HG02981 (cell line): Measurements from ENCODE around the gene SACM1L.
"Not testable (repeated sequence)": the region's sequence is repeated elsewhere in the genome, so short reads cannot be mapped to it uniquely, and the experiment has no call there.

Experiments
- ATAC-seq: cut with Tn5 transposase; IDR thresholded peaks from one replicate; pipeline ENCODE4 v1.9.1; 2021; ENCODE audit warnings: mild to moderate bottlenecking, moderate library complexity; ENCODE audit not compliant: unreplicated experiment

The SACM1L gene

DNA sequence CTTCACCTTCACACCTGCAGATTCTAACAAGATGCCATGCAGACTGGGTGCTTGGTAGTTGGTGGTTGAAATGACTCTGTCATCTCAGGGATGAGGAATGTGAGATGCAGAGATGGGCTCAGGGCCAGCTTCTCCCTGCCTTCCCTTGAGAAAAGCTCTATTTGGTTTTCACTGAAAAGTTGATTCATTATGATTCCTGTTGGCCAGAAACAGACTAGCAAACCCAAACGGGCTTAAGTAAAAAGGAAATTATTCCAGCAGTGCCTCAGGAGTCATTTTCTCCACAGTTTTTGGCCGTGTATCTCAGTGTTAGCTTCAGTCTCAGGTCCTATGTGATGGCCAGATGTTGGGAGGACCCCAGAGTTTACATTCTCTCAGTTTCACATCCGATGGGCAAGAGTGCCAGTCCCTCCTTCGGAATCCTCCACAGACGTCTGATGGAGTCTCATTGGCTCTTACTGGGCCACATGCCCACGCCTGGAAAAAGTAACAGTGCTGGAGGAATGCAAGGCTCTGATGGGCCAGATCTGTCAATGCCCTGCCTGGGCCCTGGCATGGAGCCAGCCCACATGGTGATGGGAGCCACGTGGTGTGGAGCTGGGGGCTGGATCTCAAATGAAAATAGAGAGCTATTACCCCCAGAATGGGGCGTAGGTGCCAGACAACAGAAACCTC lies 22.3 kb upstream of the SACM1L start:
- no peak for ATAC-seq

DNA sequence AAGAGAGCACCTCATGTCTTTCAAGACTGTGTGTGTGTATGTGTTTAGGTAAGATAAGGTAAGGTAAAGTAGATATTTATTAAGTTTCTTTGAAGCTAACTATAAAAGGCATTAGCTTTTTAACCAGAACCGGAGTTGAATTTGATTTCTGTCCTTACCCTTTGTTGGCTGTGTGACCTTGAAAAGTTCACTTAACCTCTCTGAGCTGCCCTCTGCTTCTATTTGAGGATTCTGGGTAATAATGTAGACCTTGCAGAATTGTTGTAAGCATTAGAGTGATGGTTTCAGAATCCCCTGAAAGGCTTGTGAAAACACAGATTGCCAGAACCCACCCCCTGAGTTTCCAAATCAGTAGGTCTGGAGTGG lies 21.6 kb upstream of the SACM1L start:
- ATAC-seq = no peak

DNA sequence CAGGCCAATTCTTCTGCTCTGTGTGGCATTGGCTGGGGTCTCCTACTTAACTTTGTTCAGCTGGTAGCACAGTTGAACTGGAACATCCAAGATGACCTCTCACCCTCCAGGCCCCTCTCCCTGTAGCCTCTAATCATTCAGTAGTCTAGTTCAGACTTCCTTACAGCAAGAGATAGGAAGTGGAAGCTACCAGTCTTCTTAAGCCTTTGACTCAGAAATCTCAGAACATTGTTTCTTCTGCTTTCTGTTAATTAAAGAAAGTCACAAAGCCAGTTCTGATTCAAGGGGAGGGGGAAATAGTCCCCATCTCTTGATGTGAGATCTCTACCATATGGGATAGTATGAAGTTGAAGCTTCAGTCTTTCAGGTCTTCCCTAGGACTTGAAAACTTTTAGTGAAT lies 18.8 kb upstream of the SACM1L start:
- ATAC-seq = no peak

DNA sequence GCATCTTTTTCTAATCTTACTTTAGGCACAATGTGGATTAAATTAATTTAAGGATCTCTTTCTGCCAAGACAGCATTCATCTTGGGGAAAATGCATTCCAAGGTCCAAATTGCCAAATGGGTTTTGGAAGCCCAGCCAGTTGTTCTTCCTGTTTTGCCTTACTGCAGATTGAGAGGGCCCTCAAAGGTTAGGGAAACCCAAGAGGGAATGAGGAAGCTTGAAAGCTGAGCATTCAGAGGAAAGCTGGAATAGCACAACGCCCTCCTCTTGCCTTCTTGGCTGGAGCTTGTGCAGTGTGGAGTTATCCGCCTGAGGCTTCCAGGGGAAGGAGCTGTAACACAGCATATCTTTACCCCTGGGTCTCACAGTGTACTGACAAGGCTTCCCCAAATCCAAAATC lies 18.2 kb upstream of the SACM1L start:
- ATAC-seq = no peak

DNA sequence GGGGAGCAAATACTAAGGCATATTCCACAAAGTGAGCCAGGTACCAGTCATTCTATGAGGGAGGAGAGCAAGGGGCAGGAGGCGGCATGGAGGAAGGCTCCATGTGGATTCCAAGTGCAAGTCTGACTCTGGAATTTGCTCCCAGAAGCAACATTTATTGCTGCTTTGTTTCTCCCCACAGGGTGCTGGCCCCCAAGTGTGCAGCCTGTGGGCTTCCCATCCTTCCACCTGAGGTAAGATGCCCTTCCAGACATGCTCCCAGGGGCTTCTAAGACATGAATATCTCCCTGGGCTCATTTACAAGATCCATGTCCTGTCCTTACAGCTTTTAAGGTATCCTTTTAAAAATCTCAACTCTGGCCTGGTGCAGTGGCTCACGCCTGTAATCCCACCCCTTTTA lies 15.9 kb upstream of the SACM1L start:
- no peak for ATAC-seq

DNA sequence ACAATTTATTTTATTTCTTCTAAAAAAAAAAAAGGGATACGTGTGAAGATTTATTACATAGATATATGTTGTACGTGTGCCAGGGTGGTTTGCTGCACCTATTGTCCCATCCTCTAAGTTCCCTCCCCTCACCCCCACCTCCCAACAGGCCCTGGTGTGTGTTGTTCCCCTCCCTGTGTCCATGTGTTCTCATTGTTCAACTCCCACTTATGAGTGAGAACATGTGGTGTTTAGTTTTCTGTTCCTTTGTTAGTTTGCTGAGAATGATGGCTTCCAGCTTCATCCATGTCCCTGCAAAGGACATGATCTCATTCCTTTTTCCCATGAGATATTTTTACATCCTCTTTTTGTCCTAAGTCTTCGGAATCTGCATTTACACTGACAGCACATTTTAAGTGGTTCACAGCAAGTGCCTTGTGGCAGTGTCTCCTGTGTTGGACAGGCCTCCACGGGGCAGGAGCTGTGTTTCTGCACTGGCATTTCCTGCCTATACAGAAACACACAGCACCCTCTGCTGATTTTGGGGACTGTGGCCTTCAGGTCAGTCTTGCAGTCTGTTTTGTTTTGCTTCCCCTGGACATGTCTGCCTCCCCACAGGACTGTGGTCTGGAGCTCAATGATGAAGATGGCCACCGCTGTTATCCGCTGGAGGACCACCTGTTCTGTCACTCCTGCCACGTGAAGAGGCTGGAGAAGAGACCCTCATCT lies 12.7 kb upstream of the SACM1L start:
- ATAC-seq = no peak

DNA sequence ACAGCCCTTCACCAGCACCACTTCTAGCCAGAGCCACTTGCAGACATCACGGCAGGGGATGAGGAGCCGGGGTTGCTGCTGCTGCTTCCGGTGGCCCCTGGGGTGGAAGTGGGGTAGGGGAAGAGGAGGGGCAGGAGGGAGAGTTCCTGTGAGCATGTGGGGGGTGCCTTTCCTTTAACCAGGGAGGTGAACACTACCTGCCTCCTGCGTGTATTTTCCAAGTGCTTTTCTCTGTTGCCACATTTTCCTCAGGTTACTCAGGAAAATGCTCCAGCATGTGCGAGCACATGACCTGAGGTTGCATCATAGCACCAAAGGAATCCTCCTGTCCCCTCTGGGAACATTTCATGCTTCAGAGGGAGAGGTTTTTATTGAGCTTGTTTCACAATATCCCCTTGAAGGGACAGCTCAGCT lies 12.2 kb upstream of the SACM1L start:
- ATAC-seq = no peak

DNA sequence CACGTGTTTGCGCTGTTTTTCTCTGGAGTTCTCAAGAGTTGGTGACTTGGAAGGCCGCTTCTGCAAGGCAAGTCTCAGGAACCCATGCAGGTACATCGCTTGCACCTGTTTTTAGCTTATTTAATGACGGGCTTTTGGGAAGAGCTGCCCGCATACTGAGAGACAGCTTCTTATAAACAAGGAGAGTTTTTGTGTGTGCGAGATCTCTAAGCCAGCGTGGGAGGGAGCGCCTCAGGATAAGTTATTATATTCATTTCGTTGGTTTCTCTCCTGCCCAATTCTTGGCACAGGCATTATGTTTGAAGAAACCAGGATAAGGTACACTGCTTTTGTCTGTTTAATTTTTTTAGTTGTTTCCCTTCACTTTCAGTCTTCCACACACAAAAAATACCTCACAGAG lies 11.4 kb upstream of the SACM1L start:
- no peak for ATAC-seq

DNA sequence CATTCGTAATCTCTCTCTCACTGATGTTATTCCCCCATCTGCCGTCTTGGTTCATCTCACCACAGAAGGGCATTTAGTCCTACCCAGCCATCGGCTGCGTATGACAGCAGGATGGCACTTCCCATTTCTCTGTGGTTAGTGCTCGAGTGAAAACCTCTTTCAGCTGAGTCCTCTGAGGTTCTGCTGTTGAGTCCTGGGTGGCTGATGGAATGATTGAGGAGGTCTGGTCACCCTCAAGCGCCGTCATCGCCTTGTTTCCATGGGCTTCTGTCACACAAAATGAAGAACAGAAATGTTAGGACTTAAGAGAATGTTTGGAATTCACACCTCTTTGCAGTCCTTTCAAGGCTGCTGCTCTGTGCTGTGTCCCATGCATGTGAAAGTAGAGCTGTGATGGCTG lies 9.4 kb upstream of the SACM1L start:
- no peak for ATAC-seq

DNA sequence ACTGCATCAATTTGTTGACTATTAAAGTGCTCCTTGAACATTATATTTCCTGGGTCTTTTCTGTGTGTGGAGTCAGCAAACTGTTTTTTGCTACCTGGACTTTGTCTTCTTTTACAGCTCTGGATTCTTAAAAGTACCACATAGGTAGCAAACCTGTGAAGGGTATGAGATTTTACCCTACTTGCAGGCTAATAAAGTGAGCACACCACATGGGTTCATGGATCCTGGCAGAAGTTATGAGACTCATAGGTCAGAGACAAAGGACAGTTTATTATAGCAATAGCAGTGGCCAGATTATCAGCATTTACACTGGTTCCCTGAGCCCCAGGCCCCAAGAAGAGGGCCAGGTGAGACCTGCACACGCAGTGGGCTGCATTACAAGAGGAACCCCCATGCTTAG lies 8.0 kb upstream of the SACM1L start:
- no peak for ATAC-seq

DNA sequence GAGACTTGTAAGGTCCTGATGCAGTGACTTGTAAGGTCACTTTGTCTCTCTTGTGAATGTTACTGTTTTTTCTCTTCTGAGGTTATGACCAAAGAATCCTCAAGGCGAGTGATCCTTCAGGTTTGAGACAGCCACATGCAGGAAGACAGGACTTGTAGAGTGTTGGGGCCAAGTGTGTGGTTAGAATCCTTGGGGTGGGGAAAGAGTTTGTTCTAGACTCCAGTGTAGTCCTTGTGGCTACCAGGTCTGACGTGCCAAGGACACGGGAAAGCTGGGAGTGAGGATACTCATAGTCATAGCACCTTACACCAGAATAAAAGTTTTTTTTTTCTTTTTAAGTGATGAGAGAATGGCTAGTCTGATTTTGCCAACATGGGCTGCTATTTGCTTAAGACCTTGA lies 7.3 kb upstream of the SACM1L start:
- ATAC-seq = no peak

DNA sequence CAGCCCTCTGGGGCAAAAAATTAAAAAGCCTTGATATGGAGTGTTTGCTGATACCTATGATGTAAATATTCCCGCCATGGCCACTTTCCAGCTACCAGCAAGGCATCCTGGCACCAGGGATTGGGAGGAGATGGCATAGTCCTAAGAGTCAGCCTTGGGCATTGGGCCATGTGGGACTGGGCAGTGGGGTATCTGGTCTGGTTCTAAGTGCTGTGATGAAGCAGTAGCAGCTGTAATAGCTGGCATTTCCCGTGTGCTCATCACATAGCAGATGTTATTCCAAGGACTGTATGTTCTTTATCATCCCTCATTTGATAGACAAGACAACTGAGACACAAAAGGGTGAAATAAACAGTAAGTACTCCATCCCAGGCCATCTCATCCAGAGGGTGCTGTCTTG lies 6.9 kb upstream of the SACM1L start:
- no peak for ATAC-seq

DNA sequence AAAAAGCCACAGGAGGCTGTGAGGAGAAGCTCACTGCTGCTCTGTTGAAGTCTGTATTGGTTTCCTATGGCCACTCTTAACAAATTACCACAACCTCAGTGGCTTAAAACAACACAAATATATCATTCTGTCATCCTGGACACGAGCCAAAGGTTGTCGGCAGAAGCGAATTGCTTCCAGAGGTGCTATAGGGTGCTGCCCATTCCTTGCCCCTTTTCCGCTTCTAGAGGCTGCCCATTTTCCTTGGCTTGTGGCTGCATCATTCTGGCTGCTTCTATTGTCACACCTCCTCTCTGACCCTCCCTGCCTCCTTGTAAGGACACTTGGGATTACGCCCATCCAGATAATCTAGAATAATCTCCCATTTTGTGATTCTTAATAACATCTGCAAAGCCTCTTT lies 6.4 kb upstream of the SACM1L start:
- ATAC-seq = no peak

DNA sequence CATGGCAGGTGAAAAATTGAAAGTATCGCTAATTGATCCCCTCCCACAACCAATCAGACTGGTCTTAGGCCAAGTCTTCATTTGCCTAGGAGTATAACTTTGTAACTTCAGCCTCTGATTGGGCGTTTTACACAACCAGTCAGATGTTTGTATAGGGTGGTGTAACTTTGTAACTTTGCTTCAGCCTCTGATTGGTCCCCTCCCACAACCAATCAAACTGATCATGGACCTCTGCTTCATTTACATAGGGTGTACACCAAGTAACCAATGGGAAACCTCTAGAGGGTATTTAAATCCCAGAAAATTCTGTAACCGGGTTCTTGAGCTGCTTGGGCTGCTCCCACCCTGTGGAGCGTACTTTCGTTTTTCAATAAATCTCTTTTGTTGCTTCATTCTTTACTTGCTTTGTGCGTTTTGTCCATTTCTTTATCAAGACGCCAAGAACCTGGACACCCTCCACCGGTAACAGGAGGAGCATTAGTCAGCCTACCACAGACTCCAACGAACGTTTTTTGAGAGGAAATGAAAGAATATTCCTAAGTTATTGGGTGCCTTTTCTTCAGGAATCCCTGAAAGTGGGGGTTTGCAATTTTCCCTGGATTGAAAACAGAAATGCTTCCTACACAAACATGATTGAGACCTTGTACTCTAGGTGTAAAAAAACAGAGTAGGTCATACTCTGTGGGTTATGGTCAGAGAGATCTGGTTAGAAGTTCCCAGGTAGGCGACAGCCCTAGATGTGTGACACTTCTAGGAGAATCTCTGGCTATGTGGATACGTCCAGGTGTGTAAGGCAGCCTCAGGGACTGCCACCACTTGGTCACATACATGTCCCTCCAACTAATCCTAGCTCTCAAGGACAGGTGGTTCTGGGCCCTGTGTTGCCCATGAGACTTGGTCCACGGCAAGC lies 5.5 kb upstream of the SACM1L start:
- no peak for ATAC-seq

DNA sequence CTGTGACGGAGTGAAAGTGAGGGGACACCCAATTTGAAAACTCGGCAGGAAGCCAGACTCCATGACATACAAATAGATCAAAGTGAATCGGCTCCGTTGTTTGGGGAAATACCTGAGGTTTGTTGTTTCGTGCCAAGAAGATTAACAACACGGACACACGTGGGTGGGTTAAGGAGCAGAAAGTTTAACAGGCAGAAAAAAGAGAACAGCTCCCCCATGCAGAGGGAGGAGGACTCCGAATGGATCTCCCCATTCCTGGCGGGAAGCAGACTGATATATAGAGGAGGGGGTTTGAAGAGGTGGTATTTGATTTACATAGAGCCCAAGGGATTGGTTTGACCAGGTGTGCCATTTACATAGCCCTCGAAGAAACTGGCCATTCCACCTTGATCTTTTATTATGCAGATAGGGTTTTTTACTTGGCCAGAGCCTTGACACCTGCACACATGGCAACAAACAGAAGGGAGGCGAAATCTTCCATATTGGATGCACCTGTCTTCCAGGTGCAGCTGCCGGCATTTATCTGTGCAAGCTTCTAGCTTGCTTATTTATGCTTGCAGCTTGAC lies 4.8 kb upstream of the SACM1L start:
- no peak for ATAC-seq

DNA sequence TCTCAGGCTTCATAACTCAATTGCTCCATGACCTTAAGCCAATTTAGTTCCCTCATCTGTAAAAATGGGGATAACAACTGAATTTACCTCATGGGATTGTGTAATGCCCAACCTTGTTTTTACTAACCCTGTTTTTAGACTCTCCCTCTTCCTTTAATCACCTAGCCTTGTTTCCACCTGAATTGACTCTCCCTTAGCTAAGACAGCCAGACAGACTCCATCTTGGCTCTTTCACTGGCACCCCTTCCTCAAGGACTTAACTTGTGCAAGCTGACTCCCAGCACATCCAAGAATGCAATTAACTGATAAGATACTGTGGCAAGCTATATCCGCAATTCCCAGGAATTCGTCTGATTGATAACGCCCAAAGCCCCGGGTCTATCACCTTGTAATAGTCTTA lies 3.5 kb upstream of the SACM1L start:
- ATAC-seq = not testable (repeated sequence)

DNA sequence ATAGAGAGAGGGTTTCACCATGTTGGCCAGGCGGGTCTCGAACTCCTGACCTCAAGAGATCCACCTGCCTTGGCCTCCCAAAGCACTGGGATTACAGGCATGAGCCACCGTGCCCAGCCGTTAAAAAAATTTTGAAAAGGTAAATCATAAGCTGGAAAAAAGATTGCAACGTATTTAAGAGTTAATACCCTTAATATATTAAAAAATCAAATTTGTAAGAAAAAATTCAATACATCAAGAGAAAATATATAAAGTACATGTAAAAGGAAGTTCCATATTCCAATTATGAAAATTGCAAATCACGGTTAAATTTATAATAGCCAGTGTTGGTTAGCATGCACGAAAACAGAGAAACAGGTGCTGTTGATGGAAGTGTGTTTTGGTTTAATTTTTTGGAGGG lies 2.3 kb upstream of the SACM1L start:
- ATAC-seq = no peak

DNA sequence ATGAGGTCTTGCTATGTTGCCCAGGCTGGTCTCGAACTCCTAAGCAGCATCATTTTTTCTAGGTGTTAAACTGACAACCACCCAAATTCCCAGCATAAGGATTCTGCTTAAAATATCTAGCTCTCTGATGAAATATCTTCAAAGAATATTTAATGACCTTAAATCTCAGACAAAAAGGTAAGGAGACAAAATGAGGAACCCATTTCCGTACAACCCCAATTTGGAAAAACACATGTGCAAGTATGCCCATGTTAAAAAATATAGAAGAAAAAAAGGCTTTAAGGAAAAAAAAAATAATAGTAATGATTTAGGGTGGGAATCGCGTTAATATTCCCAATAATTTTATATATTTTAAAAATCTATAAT lies 1.4 kb upstream of the SACM1L start:
- ATAC-seq = no peak

DNA sequence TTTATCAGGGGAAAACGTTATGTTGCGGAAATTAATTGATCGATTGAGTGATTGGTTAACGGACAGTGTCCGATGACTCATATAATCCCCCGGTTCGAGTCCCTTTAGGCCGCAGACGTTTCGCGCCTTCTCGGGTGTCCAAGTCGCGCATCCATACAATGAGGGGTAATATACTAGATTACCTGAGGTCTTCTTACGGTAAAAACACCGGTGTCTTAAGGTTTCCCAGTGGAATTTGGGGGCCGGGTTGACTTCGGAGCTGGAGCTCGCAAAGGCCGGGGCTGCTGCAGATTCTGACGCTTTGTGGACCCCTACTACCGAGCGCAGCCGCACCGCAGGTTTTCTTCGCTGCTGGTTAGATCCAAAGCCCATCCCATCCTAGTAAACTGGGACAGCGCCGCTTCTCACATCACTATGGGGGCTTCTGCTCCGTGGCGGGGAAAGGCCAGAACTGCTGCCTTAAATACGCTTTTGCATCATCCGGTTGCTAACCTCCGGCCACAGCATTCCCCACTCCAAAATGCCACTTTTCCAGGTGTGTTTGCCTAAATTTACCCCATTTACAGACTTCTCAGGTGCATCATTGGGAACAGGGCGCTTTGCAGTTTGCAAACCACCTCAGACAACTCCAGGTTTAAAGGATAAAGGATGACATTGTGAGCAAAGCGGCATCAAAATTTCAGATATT lies 858 bp upstream of the SACM1L start:
- ATAC-seq = no peak

DNA sequence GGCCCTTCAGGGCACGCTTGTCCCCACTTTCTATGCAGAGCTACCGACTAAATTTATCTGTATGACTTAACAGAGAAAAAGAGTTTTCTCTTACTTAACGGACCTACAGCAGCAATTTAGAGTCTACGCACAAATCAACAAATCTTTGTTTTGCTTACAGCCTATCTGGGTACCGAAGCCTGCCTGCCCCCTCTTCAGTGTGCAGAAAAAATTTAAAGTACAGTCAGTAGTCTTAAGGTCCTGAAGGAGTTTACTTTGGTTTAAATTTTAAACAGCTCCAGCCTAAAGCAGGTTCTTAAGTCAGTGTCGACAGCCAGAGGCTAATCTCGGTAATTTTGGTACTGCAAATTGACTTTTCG lies 570 bp downstream of the SACM1L start:
- ATAC-seq = no peak

DNA sequence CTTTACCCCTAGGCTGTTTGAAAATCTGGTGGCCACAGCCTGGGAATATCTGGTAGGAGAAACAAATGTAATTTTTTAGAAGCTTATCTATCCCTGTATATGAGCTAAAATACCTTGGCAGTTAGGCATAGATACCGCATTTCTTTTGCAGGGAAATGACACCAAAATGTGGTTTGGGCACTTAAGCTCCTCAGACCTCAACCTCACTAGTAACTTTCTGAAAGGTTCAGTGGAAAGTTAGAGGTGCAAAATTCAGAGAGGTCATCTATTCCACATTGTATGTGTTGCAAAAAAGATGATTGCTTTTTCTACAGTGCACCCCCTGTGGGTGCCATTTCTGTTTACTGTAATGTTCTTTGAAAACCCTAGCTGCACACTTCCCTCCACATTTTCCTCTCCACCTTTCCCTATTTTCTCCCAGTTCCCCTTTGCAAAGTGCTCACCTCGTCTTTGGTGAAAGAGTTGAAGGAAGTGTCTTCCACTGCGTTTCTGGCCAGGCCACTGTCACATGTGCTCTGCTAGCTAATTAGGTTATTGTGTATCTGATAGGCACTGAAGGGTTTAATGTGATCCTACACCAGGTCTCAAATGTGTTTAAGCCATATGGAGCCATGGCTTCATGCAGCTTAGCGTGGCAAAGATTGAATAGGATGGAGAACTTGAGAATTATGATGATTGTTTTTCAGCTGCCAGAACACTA lies 1.3 kb downstream of the SACM1L start:
- ATAC-seq = no peak
